HepG2 (cell line): ENCODE measurements around the gene XPO1. TPM values are rescaled to one million over a fixed set of nuclear protein-coding genes. Genes with fewer than 3 reads are reported as not detected.
A peak's percentile ranks its signal among the peaks of the same experiment; 100 is the strongest.

Experiments
- ARID2 ChIP-seq: sonication (generic); formaldehyde crosslinking; IDR thresholded peaks from 2 replicates; pipeline ENCODE4 v1.8.1; 2022; ENCODE audit warnings: mild to moderate bottlenecking, missing genetic modification reagents, borderline replicate concordance
- CCDC6 ChIP-seq: sonication (generic); formaldehyde crosslinking; IDR thresholded peaks from 2 replicates; pipeline ENCODE4 v1.8.1; 2022; ENCODE audit warnings: mild to moderate bottlenecking, missing genetic modification reagents, moderate library complexity
- CHD2 ChIP-seq: IDR thresholded peaks from 2 replicates; pipeline ENCODE4 v1.6.1; 2011; ENCODE audit warnings: low read depth, low read length, improper control_type of control experiment
- EEA1 ChIP-seq: sonication (generic); formaldehyde crosslinking; IDR thresholded peaks from 2 replicates; pipeline ENCODE4 v1.5.1; 2020; ENCODE audit warnings: mild to moderate bottlenecking, missing genetic modification reagents, borderline replicate concordance
- MLLT10 ChIP-seq: sonication (generic); formaldehyde crosslinking; IDR thresholded peaks from 2 replicates; pipeline ENCODE4 v1.4.0; 2020; ENCODE audit warnings: missing genetic modification reagents
- NR2C2 ChIP-seq: sonication (generic); formaldehyde crosslinking; IDR thresholded peaks from 2 replicates; pipeline ENCODE4 v1.4.0; 2020; ENCODE audit warnings: missing genetic modification reagents, mild to moderate bottlenecking, moderate library complexity, borderline replicate concordance
- POLR2A ChIP-seq, 2 experiments: IDR thresholded peaks; 2 replicates each; pipeline ENCODE4 v1.6.1; 2011; ENCODE audit warnings: low read depth in 2 of 2, low read length in 2 of 2, mild to moderate bottlenecking in 1 of 2, moderate library complexity in 1 of 2; ENCODE audit not compliant: insufficient read depth in 1 of 2
- ZC3H13 ChIP-seq: sonication (generic); formaldehyde crosslinking; IDR thresholded peaks from 2 replicates; pipeline ENCODE4 v1.8.1; 2023; ENCODE audit warnings: mild to moderate bottlenecking, missing genetic modification reagents, moderate library complexity
- ZNF460 ChIP-seq: sonication (generic); formaldehyde crosslinking; IDR thresholded peaks from 2 replicates; pipeline ENCODE4 v1.5.1; 2020; ENCODE audit warnings: missing genetic modification reagents, mild to moderate bottlenecking, borderline replicate concordance
- ZNF510 ChIP-seq: sonication (generic); formaldehyde crosslinking; IDR thresholded peaks from 2 replicates; pipeline ENCODE4 v1.4.0; 2020; ENCODE audit warnings: low read depth, mild to moderate bottlenecking, missing genetic modification reagents
- ZNF558 ChIP-seq: sonication (generic); formaldehyde crosslinking; IDR thresholded peaks from 2 replicates; pipeline ENCODE4 v1.9.0; 2022; ENCODE audit warnings: mild to moderate bottlenecking, missing genetic modification reagents, borderline replicate concordance
- ZNF652 ChIP-seq: IDR thresholded peaks from 2 replicates; pipeline ENCODE4 v1.6.1; 2016; ENCODE audit warnings: low read depth, borderline replicate concordance
- ZSCAN12 ChIP-seq: sonication (generic); formaldehyde crosslinking; IDR thresholded peaks from 2 replicates; pipeline ENCODE4 v1.9.0; 2021; ENCODE audit warnings: mild to moderate bottlenecking, missing genetic modification reagents
- polyA plus RNA-seq, 8 experiments: library from polyadenylated mRNA; depleted of rRNA in 3 of 8; stranded (reverse) in 7 of 8; unstranded in 1 of 8; fragments of >200 nt; fragmentation: Illumina TruSeq in 4 of 8; extraction: Trizol in 4 of 8; gene quantifications; 2 replicates each; pipeline versions ENCODE4 v1.2.1 to v1.2.3, GENCODE V29; 2011 to 2016; ENCODE audit warnings: low read depth in 4 of 8, missing spikeins in 1 of 8, mixed read lengths in 1 of 8; ENCODE audit not compliant: insufficient read depth in 1 of 8
- total RNA-seq, 5 experiments: library from RNA; depleted of rRNA; stranded (reverse); fragments of >200 nt; fragmentation: Illumina TruSeq; extraction: Trizol; gene quantifications; 2 replicates each; pipeline ENCODE4 v1.2.3, GENCODE V29; 2016; ENCODE audit warnings: low read depth in 1 of 5
- TF ChIP-seq, protein P1 (sequence below): sonication (generic); formaldehyde crosslinking; IDR thresholded peaks from 2 replicates; pipeline ENCODE4 v1.8.1; 2022; ENCODE audit warnings: low read depth, mild to moderate bottlenecking, missing genetic modification reagents
- TF ChIP-seq, protein P2 (sequence below): sonication (generic); formaldehyde crosslinking; IDR thresholded peaks from 2 replicates; pipeline ENCODE4 v1.8.0; 2022; ENCODE audit warnings: missing genetic modification reagents, mild to moderate bottlenecking, inconsistent platforms, borderline replicate concordance
- TF ChIP-seq, protein P3 (sequence below): sonication (generic); formaldehyde crosslinking; conservative IDR thresholded peaks from 2 replicates; pipeline ENCODE4 v1.8.0; 2022; ENCODE audit warnings: low read depth, missing genetic modification reagents
- TF ChIP-seq, protein P4 (sequence below): sonication (generic); formaldehyde crosslinking; IDR thresholded peaks from 2 replicates; pipeline ENCODE4 v1.8.1; 2023; ENCODE audit warnings: missing genetic modification reagents, inconsistent platforms, borderline replicate concordance
- TF ChIP-seq, protein P5 (sequence below): sonication (generic); formaldehyde crosslinking; IDR thresholded peaks from 2 replicates; pipeline ENCODE4 v1.4.0; 2020; ENCODE audit warnings: mild to moderate bottlenecking, missing genetic modification reagents
- TF ChIP-seq, protein P6 (sequence below): sonication (generic); formaldehyde crosslinking; IDR thresholded peaks from 2 replicates; pipeline ENCODE4 v1.8.1; 2023; ENCODE audit warnings: mild to moderate bottlenecking, missing genetic modification reagents

The XPO1 gene
- total and polyA plus RNA-seq, 2 of the 13 experiments (the other 11 are each of a cell fraction or from before 2014, with no cell fraction given), result 67.4 to 212 TPM

DNA sequence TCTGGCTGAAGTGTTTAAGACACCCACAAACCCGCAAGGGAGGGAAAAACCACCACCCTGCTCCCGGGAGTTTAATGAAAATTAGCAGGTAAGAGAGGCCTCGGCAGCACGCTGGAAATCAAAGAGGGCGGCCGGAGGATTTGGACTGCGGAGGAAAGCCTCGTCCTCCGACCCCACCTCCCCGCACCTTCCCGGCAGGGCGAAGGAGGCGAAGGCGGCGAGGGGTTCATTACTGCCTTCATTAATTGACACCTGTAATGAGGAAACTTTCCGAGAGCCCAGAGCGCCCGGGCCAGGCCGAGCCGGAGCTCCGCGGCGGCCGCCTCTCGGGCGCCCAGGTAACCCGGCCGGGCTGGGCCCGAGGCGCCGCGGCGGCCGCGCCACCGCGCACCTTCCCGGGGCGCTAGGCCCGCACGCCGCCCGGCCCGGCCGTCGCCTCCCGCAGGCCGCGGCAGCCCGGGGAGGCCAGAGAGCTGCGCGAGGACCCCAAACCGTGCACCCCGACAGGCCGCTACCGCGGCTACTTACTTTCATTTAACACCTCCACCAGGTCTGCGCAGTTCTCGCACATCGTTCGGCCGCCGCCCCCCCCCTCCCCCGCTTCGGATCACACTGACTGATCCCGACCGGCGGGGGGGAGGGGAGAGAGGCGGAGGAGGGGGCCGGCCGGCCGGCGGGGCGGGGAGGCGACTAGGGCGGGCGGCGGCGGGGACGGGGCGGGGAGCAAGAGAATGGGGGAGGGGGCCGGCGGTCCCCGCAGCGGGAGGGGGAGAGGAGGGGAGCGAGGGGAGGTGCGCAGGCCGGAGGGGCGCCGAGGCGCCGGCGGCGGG is 67.8 kb downstream of the XPO1 start (continued):
- TF ChIP-seq, protein P1, sequence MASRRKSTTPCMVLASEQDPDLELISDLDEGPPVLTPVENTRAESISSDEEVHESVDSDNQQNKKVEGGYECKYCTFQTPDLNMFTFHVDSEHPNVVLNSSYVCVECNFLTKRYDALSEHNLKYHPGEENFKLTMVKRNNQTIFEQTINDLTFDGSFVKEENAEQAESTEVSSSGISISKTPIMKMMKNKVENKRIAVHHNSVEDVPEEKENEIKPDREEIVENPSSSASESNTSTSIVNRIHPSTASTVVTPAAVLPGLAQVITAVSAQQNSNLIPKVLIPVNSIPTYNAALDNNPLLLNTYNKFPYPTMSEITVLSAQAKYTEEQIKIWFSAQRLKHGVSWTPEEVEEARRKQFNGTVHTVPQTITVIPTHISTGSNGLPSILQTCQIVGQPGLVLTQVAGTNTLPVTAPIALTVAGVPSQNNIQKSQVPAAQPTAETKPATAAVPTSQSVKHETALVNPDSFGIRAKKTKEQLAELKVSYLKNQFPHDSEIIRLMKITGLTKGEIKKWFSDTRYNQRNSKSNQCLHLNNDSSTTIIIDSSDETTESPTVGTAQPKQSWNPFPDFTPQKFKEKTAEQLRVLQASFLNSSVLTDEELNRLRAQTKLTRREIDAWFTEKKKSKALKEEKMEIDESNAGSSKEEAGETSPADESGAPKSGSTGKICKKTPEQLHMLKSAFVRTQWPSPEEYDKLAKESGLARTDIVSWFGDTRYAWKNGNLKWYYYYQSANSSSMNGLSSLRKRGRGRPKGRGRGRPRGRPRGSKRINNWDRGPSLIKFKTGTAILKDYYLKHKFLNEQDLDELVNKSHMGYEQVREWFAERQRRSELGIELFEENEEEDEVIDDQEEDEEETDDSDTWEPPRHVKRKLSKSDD, result no peak
- no peak for TF ChIP-seq NR2C2
- TF ChIP-seq, protein P2, sequence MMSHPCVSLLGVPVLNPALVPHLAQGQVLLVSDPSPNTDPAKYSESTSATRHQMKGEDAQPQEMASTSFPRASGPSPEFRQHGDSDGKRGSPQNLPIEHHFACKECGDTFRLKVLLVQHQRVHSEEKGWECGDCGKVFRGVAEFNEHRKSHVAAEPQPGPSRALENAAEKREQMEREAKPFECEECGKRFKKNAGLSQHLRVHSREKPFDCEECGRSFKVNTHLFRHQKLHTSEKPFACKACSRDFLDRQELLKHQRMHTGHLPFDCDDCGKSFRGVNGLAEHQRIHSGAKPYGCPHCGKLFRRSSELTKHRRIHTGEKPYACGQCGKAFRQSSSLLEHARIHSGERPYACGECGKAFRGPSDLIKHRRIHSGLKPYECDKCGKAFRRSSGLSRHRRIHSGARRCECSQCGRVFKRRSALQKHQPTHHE (CRISPR knock-in tag), result peak; percentile 41; the same call in 1 of the 2 replicates
- TF ChIP-seq ZNF460, result no peak
- TF ChIP-seq, protein P3, sequence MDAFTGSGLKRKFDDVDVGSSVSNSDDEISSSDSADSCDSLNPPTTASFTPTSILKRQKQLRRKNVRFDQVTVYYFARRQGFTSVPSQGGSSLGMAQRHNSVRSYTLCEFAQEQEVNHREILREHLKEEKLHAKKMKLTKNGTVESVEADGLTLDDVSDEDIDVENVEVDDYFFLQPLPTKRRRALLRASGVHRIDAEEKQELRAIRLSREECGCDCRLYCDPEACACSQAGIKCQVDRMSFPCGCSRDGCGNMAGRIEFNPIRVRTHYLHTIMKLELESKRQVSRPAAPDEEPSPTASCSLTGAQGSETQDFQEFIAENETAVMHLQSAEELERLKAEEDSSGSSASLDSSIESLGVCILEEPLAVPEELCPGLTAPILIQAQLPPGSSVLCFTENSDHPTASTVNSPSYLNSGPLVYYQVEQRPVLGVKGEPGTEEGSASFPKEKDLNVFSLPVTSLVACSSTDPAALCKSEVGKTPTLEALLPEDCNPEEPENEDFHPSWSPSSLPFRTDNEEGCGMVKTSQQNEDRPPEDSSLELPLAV, result no peak
- 0 out of 2 replicates have a peak, but pooled peaks have one; percentile 6 for TF ChIP-seq ZNF510 (CRISPR knock-in tag)
- TF ChIP-seq ZC3H13, result no peak
- TF ChIP-seq, protein P4, sequence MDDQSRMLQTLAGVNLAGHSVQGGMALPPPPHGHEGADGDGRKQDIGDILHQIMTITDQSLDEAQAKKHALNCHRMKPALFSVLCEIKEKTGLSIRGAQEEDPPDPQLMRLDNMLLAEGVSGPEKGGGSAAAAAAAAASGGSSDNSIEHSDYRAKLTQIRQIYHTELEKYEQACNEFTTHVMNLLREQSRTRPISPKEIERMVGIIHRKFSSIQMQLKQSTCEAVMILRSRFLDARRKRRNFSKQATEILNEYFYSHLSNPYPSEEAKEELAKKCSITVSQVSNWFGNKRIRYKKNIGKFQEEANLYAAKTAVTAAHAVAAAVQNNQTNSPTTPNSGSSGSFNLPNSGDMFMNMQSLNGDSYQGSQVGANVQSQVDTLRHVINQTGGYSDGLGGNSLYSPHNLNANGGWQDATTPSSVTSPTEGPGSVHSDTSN, result no peak
- no peak for TF ChIP-seq EEA1 (CRISPR knock-in tag)
- no peak; the same call in 1 of the 2 replicates for TF ChIP-seq CCDC6 (CRISPR knock-in tag)
- TF ChIP-seq, protein P5, sequence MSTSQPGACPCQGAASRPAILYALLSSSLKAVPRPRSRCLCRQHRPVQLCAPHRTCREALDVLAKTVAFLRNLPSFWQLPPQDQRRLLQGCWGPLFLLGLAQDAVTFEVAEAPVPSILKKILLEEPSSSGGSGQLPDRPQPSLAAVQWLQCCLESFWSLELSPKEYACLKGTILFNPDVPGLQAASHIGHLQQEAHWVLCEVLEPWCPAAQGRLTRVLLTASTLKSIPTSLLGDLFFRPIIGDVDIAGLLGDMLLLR (CRISPR knock-in tag), result no peak; the same call in 1 of the 2 replicates
- TF ChIP-seq, protein P6, sequence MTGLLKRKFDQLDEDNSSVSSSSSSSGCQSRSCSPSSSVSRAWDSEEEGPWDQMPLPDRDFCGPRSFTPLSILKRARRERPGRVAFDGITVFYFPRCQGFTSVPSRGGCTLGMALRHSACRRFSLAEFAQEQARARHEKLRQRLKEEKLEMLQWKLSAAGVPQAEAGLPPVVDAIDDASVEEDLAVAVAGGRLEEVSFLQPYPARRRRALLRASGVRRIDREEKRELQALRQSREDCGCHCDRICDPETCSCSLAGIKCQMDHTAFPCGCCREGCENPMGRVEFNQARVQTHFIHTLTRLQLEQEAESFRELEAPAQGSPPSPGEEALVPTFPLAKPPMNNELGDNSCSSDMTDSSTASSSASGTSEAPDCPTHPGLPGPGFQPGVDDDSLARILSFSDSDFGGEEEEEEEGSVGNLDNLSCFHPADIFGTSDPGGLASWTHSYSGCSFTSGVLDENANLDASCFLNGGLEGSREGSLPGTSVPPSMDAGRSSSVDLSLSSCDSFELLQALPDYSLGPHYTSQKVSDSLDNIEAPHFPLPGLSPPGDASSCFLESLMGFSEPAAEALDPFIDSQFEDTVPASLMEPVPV (CRISPR knock-in tag), result no peak
- TF ChIP-seq ARID2 (CRISPR knock-in tag), result no peak
- TF ChIP-seq MLLT10, result no peak
- TF ChIP-seq ZNF558, result no peak; the same call in 1 of the 2 replicates
- no peak for TF ChIP-seq ZNF652 (CRISPR knock-in tag)
- peak in 1 of 2 experiments; percentile 50; a peak in 1 of 4 replicates for TF ChIP-seq POLR2A (IDR thresholded peaks at IDR 0.05; ENCODE audit: insufficient read depth in 1 of 2, low read depth in 2 of 2, low read length in 2 of 2)
- TF ChIP-seq ZSCAN12 (CRISPR knock-in tag), result 0 out of 2 replicates have a peak, but pooled peaks have one; percentile 37
- TF ChIP-seq CHD2, result peak; percentile 68
